MM.1S (cell line): ENCODE data around the gene GABRB3.

ENCODE experiments used
- DNase-seq: peaks from one replicate; pipeline ENCODE4 v3.0.0-alpha.2; 2015
- H2AFZ ChIP-seq: fragments of 300-600 bp; sonication (generic); 2 replicates; pipeline ENCODE4 v1.6.0; 2016; ENCODE audit warnings: antibody characterized with exemption, low read length
- H3F3A ChIP-seq: fragments of 300-600 bp; sonication (generic); 2 replicates; pipeline ENCODE4 v1.6.1; 2016; ENCODE audit warnings: mild to moderate bottlenecking, antibody characterized with exemption, low read length, moderate library complexity, mixed read lengths; ENCODE audit not compliant: insufficient read depth
- H3K27ac ChIP-seq: fragments of 300-600 bp; sonication (generic); 2 replicates; pipeline ENCODE4 v1.5.1; 2016; ENCODE audit warnings: mild to moderate bottlenecking, low read length
- H3K27me3 ChIP-seq: fragments of 300-600 bp; sonication (generic); replicated peaks from 2 replicates; pipeline ENCODE4 v1.6.0; 2016; ENCODE audit warnings: low read length; ENCODE audit not compliant: insufficient read depth
- H3K36me3 ChIP-seq: fragments of 300-600 bp; sonication (generic); replicated peaks from 2 replicates; pipeline ENCODE4 v1.6.1; 2016; ENCODE audit warnings: mild to moderate bottlenecking, low read length, mixed read lengths; ENCODE audit not compliant: insufficient read depth
- H3K4me1 ChIP-seq: fragments of 300-600 bp; sonication (generic); 2 replicates; pipeline ENCODE4 v1.6.1; 2016; ENCODE audit warnings: low read length, mixed read lengths
- H3K4me2 ChIP-seq: fragments of 300-600 bp; sonication (generic); 2 replicates; pipeline ENCODE4 v1.6.0; 2016; ENCODE audit warnings: low read depth, low read length
- H3K4me3 ChIP-seq: fragments of 300-600 bp; sonication (generic); 2 replicates; pipeline ENCODE4 v1.5.1; 2016; ENCODE audit warnings: low read length, mixed read lengths
- H3K79me2 ChIP-seq: fragments of 300-600 bp; sonication (generic); 2 replicates; pipeline ENCODE4 v1.6.1; 2016; ENCODE audit warnings: mixed run types, low read length, mixed read lengths
- H3K9ac ChIP-seq: fragments of 300-600 bp; sonication (generic); 2 replicates; pipeline ENCODE4 v1.6.1; 2016; ENCODE audit warnings: low read length, mixed read lengths
- H3K9me2 ChIP-seq: fragments of 300-600 bp; sonication (generic); replicated peaks from 2 replicates; pipeline ENCODE4 v1.6.1; 2016; ENCODE audit warnings: mild to moderate bottlenecking, low read length, mixed read lengths; ENCODE audit not compliant: insufficient read depth
- H3K9me3 ChIP-seq: fragments of 300-600 bp; sonication (generic); replicated peaks from 2 replicates; pipeline ENCODE4 v1.6.1; 2016; ENCODE audit warnings: mild to moderate bottlenecking, low read length, mixed read lengths; ENCODE audit not compliant: insufficient read depth
- H4K20me1 ChIP-seq: fragments of 300-600 bp; sonication (generic); 2 replicates; pipeline ENCODE4 v1.6.1; 2016; ENCODE audit warnings: mild to moderate bottlenecking, low read length, moderate library complexity, mixed read lengths; ENCODE audit not compliant: insufficient read depth
- EZH2 ChIP-seq: fragments of 300-600 bp; sonication (generic); optimal IDR thresholded peaks from 2 replicates; pipeline ENCODE3; 2017; ENCODE audit warnings: low read depth, mild to moderate bottlenecking, antibody characterized with exemption, low read length, mixed read lengths
- EZH2phosphoT487 ChIP-seq: fragments of 300-600 bp; sonication (generic); IDR thresholded peaks from 2 replicates; pipeline ENCODE4 v1.6.1; 2018; ENCODE audit warnings: antibody characterized with exemption, low read length
- TF ChIP-seq, protein P1 (sequence below): fragments of 300-600 bp; sonication (generic); IDR thresholded peaks from 2 replicates; pipeline ENCODE4 v1.5.1; 2016; ENCODE audit warnings: antibody characterized with exemption, low read length, mixed read lengths

Gene GABRB3

GRCh38 chr15:26661748-26662147, 111.1 kb downstream of the GABRB3 start:
- Histone ChIP-seq H3K27ac (no peak overlapping the region), H3K79me2 (no peaks in the 10 kb centered on the region), H3K4me3 (no peak overlapping the region), H3F3A (no peaks in the 10 kb centered on the region), H3K27me3 (no peaks in the 10 kb centered on the region), H4K20me1 (no peaks in the 10 kb centered on the region), H3K4me1 (no peaks in the 10 kb centered on the region), H3K9me3 (no peaks in the 10 kb centered on the region), H3K4me2 (no peak overlapping the region), H3K9me2 (no peaks in the 10 kb centered on the region), H2AFZ (no peak overlapping the region), H3K9ac (no peak overlapping the region), H3K36me3 (no peaks in the 10 kb centered on the region)
- no peak for DNase-seq
- TF ChIP-seq EZH2 (no peak), EZH2phosphoT487 (no peak)
- TF ChIP-seq, protein P1, sequence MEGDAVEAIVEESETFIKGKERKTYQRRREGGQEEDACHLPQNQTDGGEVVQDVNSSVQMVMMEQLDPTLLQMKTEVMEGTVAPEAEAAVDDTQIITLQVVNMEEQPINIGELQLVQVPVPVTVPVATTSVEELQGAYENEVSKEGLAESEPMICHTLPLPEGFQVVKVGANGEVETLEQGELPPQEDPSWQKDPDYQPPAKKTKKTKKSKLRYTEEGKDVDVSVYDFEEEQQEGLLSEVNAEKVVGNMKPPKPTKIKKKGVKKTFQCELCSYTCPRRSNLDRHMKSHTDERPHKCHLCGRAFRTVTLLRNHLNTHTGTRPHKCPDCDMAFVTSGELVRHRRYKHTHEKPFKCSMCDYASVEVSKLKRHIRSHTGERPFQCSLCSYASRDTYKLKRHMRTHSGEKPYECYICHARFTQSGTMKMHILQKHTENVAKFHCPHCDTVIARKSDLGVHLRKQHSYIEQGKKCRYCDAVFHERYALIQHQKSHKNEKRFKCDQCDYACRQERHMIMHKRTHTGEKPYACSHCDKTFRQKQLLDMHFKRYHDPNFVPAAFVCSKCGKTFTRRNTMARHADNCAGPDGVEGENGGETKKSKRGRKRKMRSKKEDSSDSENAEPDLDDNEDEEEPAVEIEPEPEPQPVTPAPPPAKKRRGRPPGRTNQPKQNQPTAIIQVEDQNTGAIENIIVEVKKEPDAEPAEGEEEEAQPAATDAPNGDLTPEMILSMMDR = no peak

DNA sequence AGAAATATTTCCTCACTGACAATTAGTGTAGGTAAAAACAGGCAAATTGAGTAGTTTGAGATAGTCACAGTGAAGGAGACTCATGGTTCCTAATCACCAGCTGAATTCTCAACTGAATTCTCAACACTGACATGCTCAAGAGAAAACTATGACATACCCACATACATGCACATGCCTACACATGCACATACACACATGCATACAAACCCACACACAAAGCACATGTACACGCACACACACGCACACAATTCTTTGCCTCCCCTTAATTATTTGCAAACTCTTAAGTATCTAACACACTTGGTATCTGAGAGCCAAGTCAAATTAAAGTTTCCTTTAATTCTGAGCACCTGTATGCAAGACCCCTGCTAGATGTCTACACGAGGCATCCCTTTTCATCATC, 111.8 kb downstream of the GABRB3 start:
- H3K9me2 ChIP-seq = no peaks in the 10 kb centered on the region
- no peak overlapping the region for H2AFZ ChIP-seq
- no peaks in the 10 kb centered on the region for H3F3A ChIP-seq
- H3K9ac ChIP-seq = no peak overlapping the region
- DNase-seq = no peak
- H3K27ac ChIP-seq = no peak overlapping the region
- no peak for TF ChIP-seq EZH2phosphoT487
- TF ChIP-seq, protein P1 = no peak
- no peak for TF ChIP-seq EZH2
- H3K4me2 ChIP-seq = no peak overlapping the region
- H3K4me1 ChIP-seq = no peaks in the 10 kb centered on the region
- H3K79me2 ChIP-seq = no peaks in the 10 kb centered on the region
- H3K27me3 ChIP-seq = no peaks in the 10 kb centered on the region
- no peaks in the 10 kb centered on the region for H3K36me3 ChIP-seq
- H4K20me1 ChIP-seq = no peaks in the 10 kb centered on the region
- no peak overlapping the region for H3K4me3 ChIP-seq
- no peaks in the 10 kb centered on the region for H3K9me3 ChIP-seq

- Histone ChIP-seq H3K4me3 (no peak overlapping the region), H3K4me1 (no peaks in the 10 kb centered on the region), H3K27ac (no peak overlapping the region), H3F3A (no peaks in the 10 kb centered on the region), H3K9ac (no peak overlapping the region), H2AFZ (no peak overlapping the region), H3K9me3 (no peaks in the 10 kb centered on the region), H3K4me2 (no peak overlapping the region), H4K20me1 (no peaks in the 10 kb centered on the region), H3K9me2 (no peaks in the 10 kb centered on the region), H3K36me3 (no peaks in the 10 kb centered on the region), H3K79me2 (no peaks in the 10 kb centered on the region), H3K27me3 (no peaks in the 10 kb centered on the region)
- TF ChIP-seq EZH2 (no peak), EZH2phosphoT487 (no peak)
- TF ChIP-seq, protein P1 = no peak
- no peak for DNase-seq
These were observed 112.6 kb downstream of the GABRB3 start for GRCh38 chr15:26660241-26660640.
